ENCODE data around the gene VPS18. TPM values are rescaled to one million over a fixed set of nuclear protein-coding genes. Genes with fewer than 3 reads are reported as not detected.

VPS18 gene
- total RNA-seq, 2 donors from 2014 or later = 18.3 to 19.2 TPM

- Histone ChIP-seq H3K4me3 (no peak overlapping the region), H3K27ac (no peak overlapping the region), H3K4me1 (no peaks in the 10 kb centered on the region), H3K27me3 (no peaks in the 10 kb centered on the region), H3K9ac (ENCODE audit: low read depth in 2 of 2, low read length in 2 of 2) (no peak overlapping the region), H3K9me3 (no peaks in the 10 kb centered on the region), H3K36me3 (peaks cover 13% of the 10 kb centered on the region)
- intact Hi-C loops (cut with DNase I) = no loop called here
- no peak for DNase-seq
- no peak for TF ChIP-seq CTCF (IDR thresholded peaks at IDR 0.05)
Observed at GRCh38 chr15:40936709-40937666, 42.7 kb downstream of the VPS18 start.

- no peak for DNase-seq
- peak overlapping the region in 1 of 2 donors; percentile 15 for H3K9ac ChIP-seq (ENCODE audit: low read depth in 2 of 2, low read length in 2 of 2)
- intact Hi-C loops (cut with DNase I) = no loop called here
- TF ChIP-seq CTCF (IDR thresholded peaks at IDR 0.05) = no peak
- no peak overlapping the region for H3K27ac ChIP-seq
- H3K27me3 ChIP-seq = no peaks in the 10 kb centered on the region
- no peak overlapping the region for H3K4me3 ChIP-seq
- peaks cover 13% of the 10 kb centered on the region for H3K36me3 ChIP-seq
- no peaks in the 10 kb centered on the region for H3K9me3 ChIP-seq
- H3K4me1 ChIP-seq = no peaks in the 10 kb centered on the region
Observed at GRCh38 chr15:40937762-40938535, 43.7 kb downstream of the VPS18 start.

DNA sequence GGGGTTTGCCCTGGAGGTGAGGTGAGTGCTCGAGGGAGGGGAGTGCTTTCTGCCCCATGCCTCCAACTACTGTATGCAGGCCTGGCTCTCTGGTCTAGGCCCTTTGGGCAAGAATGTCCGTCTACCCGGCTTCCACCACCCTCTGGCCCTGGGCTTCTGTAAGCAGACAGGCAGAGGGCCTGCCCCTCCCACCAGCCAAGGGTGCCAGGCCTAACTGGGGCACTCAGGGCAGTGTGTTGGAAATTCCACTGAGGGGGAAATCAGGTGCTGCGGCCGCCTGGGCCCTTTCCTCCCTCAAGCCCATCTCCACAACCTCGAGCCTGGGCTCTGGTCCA lies 44.3 kb downstream of the VPS18 start:
- H3K9me3 ChIP-seq = no peaks in the 10 kb centered on the region
- peaks cover 13% of the 10 kb centered on the region for H3K36me3 ChIP-seq
- no peaks in the 10 kb centered on the region for H3K27me3 ChIP-seq
- no peak overlapping the region for H3K9ac ChIP-seq (ENCODE audit: low read depth in 2 of 2, low read length in 2 of 2)
- DNase-seq = no peak
- no peaks in the 10 kb centered on the region for H3K4me1 ChIP-seq
- H3K27ac ChIP-seq = no peak overlapping the region
- intact Hi-C loops (cut with DNase I) = no loop called here
- no peak overlapping the region for H3K4me3 ChIP-seq
- TF ChIP-seq CTCF (IDR thresholded peaks at IDR 0.05) = no peak

DNA sequence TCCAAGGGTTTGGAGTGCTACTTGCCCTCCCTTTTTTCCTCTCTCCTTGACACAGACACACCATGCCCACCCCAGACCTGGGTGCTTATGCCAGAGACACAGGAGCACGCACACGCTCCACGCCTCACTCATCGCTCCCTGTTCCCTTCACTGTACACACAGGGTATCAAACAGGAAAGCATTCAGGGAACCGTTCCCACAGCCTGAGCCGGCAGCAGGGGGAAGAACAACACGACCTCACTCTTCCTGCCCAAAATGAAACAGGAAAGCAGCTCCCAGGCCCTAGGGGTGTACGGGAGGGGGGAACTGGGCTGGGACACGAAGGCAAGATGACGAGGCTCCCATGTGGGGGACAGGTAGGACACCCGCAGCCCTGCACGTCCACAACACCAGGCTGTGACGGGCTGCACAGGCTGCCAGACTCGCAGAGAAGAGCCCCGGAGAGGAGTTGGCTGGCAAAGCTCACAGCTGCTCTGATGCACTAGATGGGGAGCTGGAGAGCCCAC lies 46.1 kb downstream of the VPS18 start:
- no peak for DNase-seq
- Histone ChIP-seq H3K36me3 (peaks cover 9% of the 10 kb centered on the region), H3K4me3 (no peak overlapping the region), H3K27ac (peak overlapping the region; percentile 77), H3K9me3 (no peaks in the 10 kb centered on the region), H3K27me3 (no peaks in the 10 kb centered on the region), H3K9ac (ENCODE audit: low read depth in 2 of 2, low read length in 2 of 2) (peak overlapping the region; percentile 7 to 79), H3K4me1 (no peaks in the 10 kb centered on the region)
- intact Hi-C loops (cut with DNase I) = loop anchor here (5.0 kb wide), 2 partner anchors 33 to 72 kb away; no protein-coding TSS in a partner anchor
- TF ChIP-seq CTCF (IDR thresholded peaks at IDR 0.05) = no peak

- peak overlapping the region; percentile 77 for H3K27ac ChIP-seq
- no peak for TF ChIP-seq CTCF (IDR thresholded peaks at IDR 0.05)
- no peaks in the 10 kb centered on the region for H3K27me3 ChIP-seq
- no peaks in the 10 kb centered on the region for H3K4me1 ChIP-seq
- peak overlapping the region; percentile 53 for H3K4me3 ChIP-seq
- H3K9ac ChIP-seq (ENCODE audit: low read depth in 2 of 2, low read length in 2 of 2) = peak overlapping the region; percentile 79 to 85
- intact Hi-C loops (cut with DNase I) = loop anchor here (5.0 kb wide), 2 partner anchors 34 to 71 kb away; no protein-coding TSS in a partner anchor
- no peaks in the 10 kb centered on the region for H3K9me3 ChIP-seq
- DNase-seq = no peak
- H3K36me3 ChIP-seq = peaks cover 2% of the 10 kb centered on the region
Observed at GRCh38 chr15:40941068-40941527, 46.8 kb downstream of the VPS18 start.

Measured in colonic mucosa (tissue), 4 donors.